ENCODE results near the gene RPS13. TPM values are rescaled to one million over a fixed set of nuclear protein-coding genes. Genes with fewer than 3 reads are reported as not detected.
"Not testable (repeated sequence)": the region's sequence is repeated elsewhere in the genome, so short reads cannot be mapped to it uniquely, and the experiment has no call there.

RPS13 gene
- total RNA-seq, 1 donor from 2014 or later = 966 TPM

- Mint-ChIP-seq H3K27me3 (no peaks in the 10 kb centered on the region), H3K27ac (no peak overlapping the region), H3K4me3 (ENCODE audit: low read depth) (no peak overlapping the region), H3K36me3 (ENCODE audit: insufficient read depth) (peaks cover 9% of the 10 kb centered on the region), H3K9me3 (ENCODE audit: low read depth) (peaks cover 10% of the 10 kb centered on the region), H3K4me1 (ENCODE audit: low read depth) (peaks cover 24% of the 10 kb centered on the region)
- TF ChIP-seq CTCF (IDR thresholded peaks at IDR 0.05; ENCODE audit: unreplicated experiment) = no peak
- no peak for DNase-seq (ENCODE audit: low spot score, unreplicated experiment)
Observed at GRCh38 chr11:17046690-17047089, 30.8 kb downstream of the RPS13 start.

- no peak for DNase-seq (ENCODE audit: low spot score, unreplicated experiment)
- no peaks in the 10 kb centered on the region for H3K27me3 Mint-ChIP-seq
- H3K4me1 Mint-ChIP-seq (ENCODE audit: low read depth) = no peaks in the 10 kb centered on the region
- TF ChIP-seq CTCF (IDR thresholded peaks at IDR 0.05; ENCODE audit: unreplicated experiment) = peak; percentile 39
- no peak overlapping the region for H3K27ac Mint-ChIP-seq
- no peak overlapping the region for H3K4me3 Mint-ChIP-seq (ENCODE audit: low read depth)
- H3K36me3 Mint-ChIP-seq (ENCODE audit: insufficient read depth) = peaks cover 22% of the 10 kb centered on the region
- H3K9me3 Mint-ChIP-seq (ENCODE audit: low read depth) = peaks cover 23% of the 10 kb centered on the region
Observed at GRCh38 chr11:17036666-17037658, 40.5 kb downstream of the RPS13 start.

- Mint-ChIP-seq H3K9me3 (ENCODE audit: low read depth) (peaks cover 20% of the 10 kb centered on the region), H3K36me3 (ENCODE audit: insufficient read depth) (peaks cover 25% of the 10 kb centered on the region)
- not testable (repeated sequence) for DNase-seq (ENCODE audit: low spot score, unreplicated experiment); H3K4me3 Mint-ChIP-seq (ENCODE audit: low read depth); H3K4me1 Mint-ChIP-seq (ENCODE audit: low read depth); H3K27me3 Mint-ChIP-seq; H3K27ac Mint-ChIP-seq
Observed at GRCh38 chr11:17034027-17034426, 43.4 kb downstream of the RPS13 start.

GRCh38 chr11:17026487-17027082 is 50.9 kb downstream of the RPS13 start:
- Mint-ChIP-seq H3K4me1 (ENCODE audit: low read depth) (peaks cover 3% of the 10 kb centered on the region), H3K27ac (no peak overlapping the region)
- TF ChIP-seq CTCF (IDR thresholded peaks at IDR 0.05; ENCODE audit: unreplicated experiment) = no peak

GRCh38 chr11:17024924-17025323 is 52.5 kb downstream of the RPS13 start:
- TF ChIP-seq CTCF (IDR thresholded peaks at IDR 0.05; ENCODE audit: unreplicated experiment) = no peak
- H3K4me3 Mint-ChIP-seq (ENCODE audit: low read depth) = no peak overlapping the region
- H3K9me3 Mint-ChIP-seq (ENCODE audit: low read depth) = no peaks in the 10 kb centered on the region
- H3K27me3 Mint-ChIP-seq = no peaks in the 10 kb centered on the region
- H3K4me1 Mint-ChIP-seq (ENCODE audit: low read depth) = peaks cover 3% of the 10 kb centered on the region
- H3K27ac Mint-ChIP-seq = peak overlapping the region; percentile 38
- no peak for DNase-seq (ENCODE audit: low spot score, unreplicated experiment)
- peaks cover 16% of the 10 kb centered on the region for H3K36me3 Mint-ChIP-seq (ENCODE audit: insufficient read depth)

More at GRCh38 chr11:17026487-17027082, 50.9 kb downstream of the RPS13 start:
- H3K36me3 Mint-ChIP-seq (ENCODE audit: insufficient read depth) = peaks cover 17% of the 10 kb centered on the region
- no peaks in the 10 kb centered on the region for H3K27me3 Mint-ChIP-seq
- DNase-seq (ENCODE audit: low spot score, unreplicated experiment) = no peak
- no peak overlapping the region for H3K4me3 Mint-ChIP-seq (ENCODE audit: low read depth)
- no peaks in the 10 kb centered on the region for H3K9me3 Mint-ChIP-seq (ENCODE audit: low read depth)

Other genes with a start within 250 kb of the RPS13 start
- 77.1 and 78.7 TPM in 2 replicates for gene PLEKHA7, start 63.3 kb downstream of the RPS13 start, total RNA-seq
- gene PIK3C2A, start 130.3 kb upstream of the RPS13 start, total RNA-seq = 96.0 and 106 TPM in 2 replicates
- 52.8 and 63.8 TPM in 2 replicates for gene NUCB2, start 199.1 kb upstream of the RPS13 start, total RNA-seq